T-helper 1 cell treated with Interleukin-12 subunit alpha and Interleukin-12 subunit beta and Interleukin-4 antibody, amounts not matched to agents 30 ng/mL and 1 ng/mL, for 36 hours (primary cell): ENCODE data around the gene SSU72. TPM values are rescaled to one million over a fixed set of nuclear protein-coding genes. Genes with fewer than 3 reads are reported as not detected.
"Not testable (repeated sequence)": the region's sequence is repeated elsewhere in the genome, so short reads cannot be mapped to it uniquely, and the experiment has no call there.

Source experiments
- intact Hi-C: fragments of 100-400 bp; cut with micrococcal nuclease; formaldehyde crosslinking; loops from one replicate; pipeline ENCODE4 v1.15.1; 2024
- total RNA-seq: library from RNA; stranded (reverse); gene quantifications from 2 replicates; pipeline ENCODE4 v1.2.3, GENCODE V29; 2022

SSU72 gene
- total RNA-seq, 1 donor from 2014 or later: 138 TPM

DNA sequence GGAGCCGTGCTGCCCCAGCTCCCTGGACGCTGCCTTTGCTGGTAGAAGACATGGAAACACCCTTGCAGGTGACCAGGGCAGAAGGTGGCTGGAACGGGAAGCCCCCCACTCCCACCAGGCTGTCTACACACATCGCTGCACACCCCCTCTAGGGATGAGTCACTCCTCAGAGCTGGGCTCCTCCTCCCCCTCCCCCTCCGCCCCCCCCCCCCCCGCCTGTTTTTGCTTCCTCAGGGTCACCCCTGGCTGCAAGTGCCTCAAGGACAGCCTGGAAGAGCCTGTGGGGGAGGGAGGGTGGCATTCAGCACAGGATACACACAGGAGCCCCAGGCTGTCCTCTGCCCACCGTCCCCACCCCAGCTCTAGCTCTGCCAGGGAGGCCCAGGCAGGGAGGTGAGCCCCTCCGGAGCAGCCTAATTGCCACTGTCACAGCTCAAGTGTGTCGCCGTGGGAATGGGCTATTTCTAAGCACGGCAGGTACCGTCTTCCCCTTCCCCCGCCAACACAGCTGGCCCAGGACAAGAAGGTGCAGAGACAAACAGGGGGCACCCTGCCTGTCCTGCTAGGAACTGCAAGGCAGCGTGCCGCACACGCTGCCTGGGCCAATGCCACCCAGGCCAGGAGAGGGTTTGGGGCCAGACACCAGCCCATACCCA, 22.7 kb upstream of the SSU72 start:
- intact Hi-C loops: no loop called here

DNA sequence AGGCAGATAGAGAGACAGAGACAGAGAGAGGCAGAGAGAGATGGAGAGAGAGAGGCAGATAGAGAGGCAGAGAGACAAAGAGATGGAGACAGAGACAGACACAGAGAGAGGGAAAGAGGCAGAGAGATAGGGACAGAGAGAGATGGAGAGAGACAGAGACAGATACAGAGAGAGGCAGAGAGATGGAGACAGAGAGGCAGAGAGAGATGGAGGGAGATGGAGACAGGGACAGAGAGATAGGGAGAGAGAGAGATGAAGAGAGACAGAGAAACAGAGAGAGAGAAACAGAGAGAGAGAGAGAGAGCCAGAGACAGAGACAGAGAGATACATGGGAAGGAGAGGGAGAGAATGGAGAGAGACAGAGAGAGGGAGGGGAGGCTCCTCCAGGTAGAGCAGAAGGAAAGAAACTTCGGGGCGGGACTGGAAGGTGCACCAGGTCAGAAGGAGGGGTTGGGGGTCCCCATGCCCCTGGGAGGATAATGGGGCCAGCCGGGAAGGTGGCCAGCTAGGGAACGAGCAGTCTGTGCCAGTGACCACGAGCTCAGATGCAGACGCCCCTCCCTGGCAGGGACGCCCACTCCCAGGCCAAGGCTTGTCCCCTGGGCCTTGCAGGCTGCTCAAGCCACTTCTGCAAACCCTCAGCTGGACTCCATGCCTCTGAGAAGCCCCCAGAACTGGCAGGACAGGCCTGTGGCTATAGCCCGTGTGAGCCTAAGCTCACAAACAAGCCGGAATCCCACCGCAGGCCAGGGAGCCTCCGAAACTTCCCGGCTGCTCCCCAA, 22.0 kb upstream of the SSU72 start:
- intact Hi-C loops: no loop called here

DNA sequence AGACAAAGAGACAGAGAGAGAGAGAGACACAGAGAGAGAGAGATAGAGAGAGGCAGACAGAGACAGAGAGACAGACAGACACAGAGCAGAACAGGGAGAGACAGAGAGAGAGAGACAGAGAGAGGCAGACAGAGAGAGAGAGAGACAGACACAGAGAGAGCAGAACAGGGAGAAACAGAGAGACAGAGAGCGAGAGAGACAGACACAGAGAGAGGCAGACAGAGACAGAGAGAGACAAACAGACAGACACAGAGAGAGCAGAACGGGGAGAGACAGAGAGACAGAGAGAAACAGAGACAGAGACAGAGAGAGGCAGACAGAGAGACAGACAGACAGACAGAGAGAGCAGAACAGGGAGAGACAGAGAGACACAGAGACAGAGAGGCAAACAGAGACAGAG, 20.7 kb upstream of the SSU72 start:
- intact Hi-C loops: not testable (repeated sequence)

GRCh38 chr1:1594602-1595260, 20.1 kb upstream of the SSU72 start:
- intact Hi-C loops: no loop called here

GRCh38 chr1:1593834-1594601, 19.4 kb upstream of the SSU72 start:
- intact Hi-C loops: no loop called here

DNA sequence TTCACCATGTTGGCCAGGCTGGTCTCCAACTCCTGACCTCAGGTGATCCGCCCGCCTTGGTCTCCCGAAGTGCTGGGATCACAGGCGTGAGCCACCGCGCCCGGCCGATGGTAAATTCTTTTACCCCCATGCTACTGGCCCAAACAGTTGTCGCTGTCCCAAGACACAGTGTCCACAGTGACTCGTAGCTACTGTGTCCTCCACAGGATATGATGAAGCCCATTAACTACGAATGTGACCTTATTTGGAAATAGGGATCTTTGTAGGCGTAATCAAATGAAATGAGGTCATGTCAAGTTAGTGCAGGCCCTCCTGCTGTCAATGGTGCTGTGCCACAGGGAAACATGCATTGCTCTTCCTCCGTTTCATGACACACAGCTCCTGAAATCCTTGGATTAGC, 16.8 kb upstream of the SSU72 start:
- intact Hi-C loops: no loop called here

GRCh38 chr1:1583347-1584010, 8.8 kb upstream of the SSU72 start:
- intact Hi-C loops: no loop called here

DNA sequence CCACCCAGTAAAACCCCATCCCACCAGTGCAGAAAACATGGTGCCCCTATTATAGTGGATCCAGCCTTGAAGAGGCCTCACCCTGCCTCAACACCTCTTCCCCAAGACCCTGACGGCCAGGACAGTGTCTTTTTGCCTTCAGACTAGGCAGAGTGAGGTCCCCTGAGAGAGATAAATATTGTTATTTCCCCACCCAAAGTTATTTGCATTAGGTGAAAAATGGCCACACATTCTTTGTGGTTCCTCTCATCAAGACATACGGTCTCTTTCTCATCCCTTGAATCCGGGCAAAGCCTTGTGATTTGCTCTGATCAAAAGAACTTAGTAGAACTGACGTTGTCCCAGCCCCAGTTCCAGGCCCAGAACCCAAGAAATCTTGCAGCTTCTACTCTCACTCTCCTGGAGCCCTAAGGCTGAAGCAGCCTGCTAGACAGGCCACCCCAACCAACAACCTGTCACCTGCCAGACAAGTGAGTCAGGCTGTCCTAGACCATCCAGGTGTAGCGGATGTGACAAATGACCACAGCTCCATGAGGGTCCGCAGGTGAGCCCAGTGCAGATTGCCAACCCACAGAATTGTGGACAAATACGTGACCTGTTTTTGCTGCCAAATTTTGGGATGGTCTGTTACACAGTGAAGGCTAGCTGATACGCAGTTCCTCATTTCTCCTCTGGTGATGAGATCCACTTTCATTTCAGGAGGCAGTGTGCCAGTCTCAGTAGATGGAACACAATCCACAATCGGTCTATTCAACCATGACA, 8.1 kb upstream of the SSU72 start:
- intact Hi-C loops: no loop called here

- intact Hi-C loops: loop anchor here (10.0 kb wide), 1 partner anchor 146 kb away; the partner anchor contains the start of gene CDK11A
These were observed 3.8 kb upstream of the SSU72 start for GRCh38 chr1:1578371-1578940.

DNA sequence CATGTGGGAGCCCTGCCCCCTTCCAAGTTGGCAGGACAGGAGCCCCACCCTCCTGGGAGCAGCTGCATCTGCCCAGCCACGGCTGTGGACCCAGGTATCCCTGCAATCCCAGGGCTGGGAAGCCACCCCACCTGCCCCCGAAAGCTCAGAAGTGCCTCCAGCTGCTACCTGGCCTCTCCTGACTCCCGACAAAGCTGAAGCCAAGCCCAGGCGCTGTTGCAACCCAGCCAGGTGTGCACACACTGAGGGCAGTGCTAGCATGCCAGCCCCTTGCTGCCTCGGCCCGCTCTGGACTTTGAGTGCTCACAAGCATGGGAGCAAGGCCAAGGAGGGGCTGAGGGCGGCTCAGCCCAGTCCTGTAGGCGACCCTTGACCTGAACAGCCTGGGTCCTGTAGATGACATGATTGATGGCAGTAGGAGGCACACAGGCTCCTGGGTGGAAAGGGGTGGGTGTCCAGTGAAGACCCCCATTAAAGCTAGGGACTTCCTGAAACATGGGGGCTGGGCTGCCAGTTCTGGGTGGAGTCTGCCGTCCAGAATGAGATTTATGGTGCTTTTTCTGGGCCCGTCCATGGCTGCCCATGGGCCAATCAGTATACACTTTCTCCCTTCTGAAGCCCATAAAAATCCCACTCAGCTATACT, 2.8 kb upstream of the SSU72 start:
- intact Hi-C loops: loop anchor here (10.0 kb wide), 1 partner anchor 147 kb away; the partner anchor contains the start of gene CDK11A

GRCh38 chr1:1573843-1574720, 581 bp downstream of the SSU72 start:
- intact Hi-C loops: loop anchor here (1.0 to 10.0 kb wide), 6 partner anchors 41 to 167 kb away; partner anchors contain the start of genes CDK11A, CDK11B, MIB2 and MRPL20

GRCh38 chr1:1569341-1569740, 5.3 kb downstream of the SSU72 start:
- intact Hi-C loops: no loop called here

GRCh38 chr1:1567891-1568291, 6.8 kb downstream of the SSU72 start:
- intact Hi-C loops: no loop called here

GRCh38 chr1:1567152-1567875, 7.3 kb downstream of the SSU72 start:
- intact Hi-C loops: no loop called here

GRCh38 chr1:1565340-1565739, 9.3 kb downstream of the SSU72 start:
- intact Hi-C loops: no loop called here

GRCh38 chr1:1564268-1564667, 10.4 kb downstream of the SSU72 start:
- intact Hi-C loops: no loop called here

DNA sequence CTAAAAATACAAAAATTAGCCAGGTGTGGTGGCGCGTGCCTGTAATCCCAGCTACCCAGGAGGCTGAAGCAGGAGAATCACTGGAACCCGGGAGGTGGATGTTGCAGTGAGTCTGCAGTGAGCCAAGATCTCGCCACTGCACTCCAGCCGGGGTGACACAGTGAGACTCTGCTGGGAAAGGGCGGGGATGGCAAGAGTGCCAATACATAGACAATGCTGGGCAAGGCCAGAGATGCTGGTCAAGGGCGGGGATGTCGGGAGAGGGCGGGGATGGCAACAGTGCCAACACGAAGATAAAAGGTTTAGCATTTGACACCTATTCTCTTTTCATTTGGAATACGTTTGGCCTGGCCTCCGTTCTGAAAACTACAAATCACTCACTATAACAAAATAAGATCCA, 11.0 kb downstream of the SSU72 start:
- intact Hi-C loops: no loop called here
